GM12801 (cell line): ENCODE results near the gene VPS35.

ENCODE experiments used
- TF ChIP-seq, protein P1 (sequence below): IDR thresholded peaks from one replicate; pipeline ENCODE4 v1.5.1; 2011; ENCODE audit warnings: control low read depth; ENCODE audit not compliant: insufficient read length; ENCODE audit errors: extremely low read depth

VPS35 gene

DNA sequence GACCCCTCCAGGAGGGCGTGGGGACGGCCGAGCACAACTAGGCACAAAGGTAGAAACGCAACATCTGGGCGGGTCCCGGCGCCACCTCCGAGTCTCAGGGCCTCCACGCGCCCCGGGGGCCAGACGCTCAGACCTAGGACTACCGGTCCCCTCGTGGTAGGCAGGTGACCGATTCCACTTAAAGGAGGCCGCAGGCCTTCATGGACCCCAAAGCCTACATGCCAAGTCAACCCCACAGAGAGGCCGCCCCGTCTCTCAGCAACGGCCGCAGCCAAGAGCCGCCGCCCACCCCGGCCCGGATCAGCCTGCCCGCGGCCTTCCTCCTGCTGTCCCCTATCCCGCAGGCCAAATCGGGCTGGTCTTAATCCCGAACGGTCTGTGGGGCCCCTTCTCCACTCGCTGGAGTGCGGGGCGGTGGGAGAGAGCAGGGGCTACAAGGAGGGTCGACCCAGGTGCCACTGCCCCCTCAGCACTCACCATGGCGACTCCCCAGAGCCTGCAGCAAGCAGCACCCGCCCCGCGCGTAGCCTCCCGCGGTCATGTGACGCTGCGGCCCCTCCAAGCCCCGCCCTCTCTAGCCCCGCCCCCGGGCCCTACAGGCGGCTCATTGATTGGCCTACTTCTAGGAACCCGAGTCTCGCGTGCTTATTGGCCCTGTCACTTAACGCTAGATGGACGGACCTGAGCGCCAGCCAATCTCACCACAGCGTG is at the start of gene VPS35:
VPS35 (minus strand) TSS at position 525 of the 711 bp plus-strand sequence; CDS start at position 480, 45 bp downstream.
- TF ChIP-seq, protein P1, sequence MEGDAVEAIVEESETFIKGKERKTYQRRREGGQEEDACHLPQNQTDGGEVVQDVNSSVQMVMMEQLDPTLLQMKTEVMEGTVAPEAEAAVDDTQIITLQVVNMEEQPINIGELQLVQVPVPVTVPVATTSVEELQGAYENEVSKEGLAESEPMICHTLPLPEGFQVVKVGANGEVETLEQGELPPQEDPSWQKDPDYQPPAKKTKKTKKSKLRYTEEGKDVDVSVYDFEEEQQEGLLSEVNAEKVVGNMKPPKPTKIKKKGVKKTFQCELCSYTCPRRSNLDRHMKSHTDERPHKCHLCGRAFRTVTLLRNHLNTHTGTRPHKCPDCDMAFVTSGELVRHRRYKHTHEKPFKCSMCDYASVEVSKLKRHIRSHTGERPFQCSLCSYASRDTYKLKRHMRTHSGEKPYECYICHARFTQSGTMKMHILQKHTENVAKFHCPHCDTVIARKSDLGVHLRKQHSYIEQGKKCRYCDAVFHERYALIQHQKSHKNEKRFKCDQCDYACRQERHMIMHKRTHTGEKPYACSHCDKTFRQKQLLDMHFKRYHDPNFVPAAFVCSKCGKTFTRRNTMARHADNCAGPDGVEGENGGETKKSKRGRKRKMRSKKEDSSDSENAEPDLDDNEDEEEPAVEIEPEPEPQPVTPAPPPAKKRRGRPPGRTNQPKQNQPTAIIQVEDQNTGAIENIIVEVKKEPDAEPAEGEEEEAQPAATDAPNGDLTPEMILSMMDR: no peak

DNA sequence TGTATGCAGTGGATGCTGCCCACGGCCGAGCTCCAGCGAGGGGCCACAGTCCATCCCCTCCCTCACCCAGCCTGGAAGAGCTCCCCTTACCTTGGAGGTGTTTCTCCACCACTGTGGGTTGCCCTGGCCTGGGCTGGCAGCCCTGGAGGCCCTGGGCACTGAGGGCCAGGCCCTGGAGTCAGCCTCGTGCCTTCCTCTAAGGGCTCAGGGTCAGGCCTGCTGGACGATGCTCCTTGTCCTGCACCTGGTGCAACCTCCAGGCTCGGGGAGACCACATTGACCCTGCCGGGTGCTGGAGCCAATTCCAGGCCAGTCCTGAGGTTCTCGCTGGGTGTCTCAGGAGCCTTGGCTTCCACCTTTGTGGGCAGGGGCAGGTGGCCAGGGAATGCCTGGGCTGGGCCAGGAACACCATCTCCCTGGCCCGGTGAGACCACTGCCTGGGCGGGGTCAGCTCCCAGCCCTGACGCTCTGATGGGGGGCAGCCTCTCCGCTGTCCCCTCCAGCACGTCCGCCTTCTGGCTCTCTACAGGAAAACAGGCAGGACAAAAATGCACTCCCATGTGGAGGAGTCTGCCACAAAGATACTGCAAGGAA is 48.7 kb upstream of the VPS35 start:
- TF ChIP-seq, protein P1: no peak

DNA sequence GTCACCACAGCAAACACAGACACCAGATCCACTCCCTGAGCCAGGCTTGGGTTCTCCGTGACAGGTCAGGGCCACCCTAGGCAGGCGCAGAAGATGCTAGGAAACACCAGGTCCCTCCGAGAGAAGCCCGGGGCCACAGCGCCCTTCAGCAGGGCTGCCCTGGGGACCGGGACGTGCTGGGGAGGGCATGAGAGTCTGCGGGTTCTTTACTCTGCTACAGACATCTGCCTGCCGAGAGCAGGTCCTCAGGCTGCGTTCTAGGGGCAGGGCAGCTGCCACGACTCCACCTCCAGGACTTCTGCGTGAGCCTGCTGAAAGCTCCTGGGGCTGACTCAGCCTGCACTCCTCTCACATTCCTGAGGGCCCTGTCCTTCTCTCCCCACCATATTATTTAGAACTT is 47.7 kb upstream of the VPS35 start:
- TF ChIP-seq, protein P1: no peak

DNA sequence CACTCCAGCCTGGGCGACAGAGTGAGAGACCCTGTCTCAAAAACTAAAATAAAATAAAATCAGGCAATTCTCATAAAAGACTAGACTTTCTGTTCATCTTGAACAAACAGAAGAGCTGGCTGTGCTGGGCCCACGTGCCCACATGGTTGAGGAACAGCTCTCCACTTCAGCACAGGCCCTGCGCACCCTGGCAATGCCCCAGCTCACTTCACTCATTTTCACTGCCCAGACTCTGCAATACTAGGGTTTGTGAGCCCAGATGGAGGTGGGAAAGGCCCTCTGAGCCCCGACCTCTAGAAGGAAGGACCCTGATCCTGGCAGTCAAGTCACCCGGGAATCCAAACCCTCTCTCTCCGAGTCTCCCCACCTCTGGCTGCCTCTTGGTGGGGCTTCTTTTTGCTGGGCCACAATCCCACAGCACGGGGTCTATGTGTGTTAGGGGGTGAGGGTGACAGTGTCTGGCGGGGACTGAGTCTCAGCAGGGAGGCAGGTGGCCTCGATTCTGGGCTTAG is 44.4 kb upstream of the VPS35 start:
- TF ChIP-seq, protein P1: no peak

DNA sequence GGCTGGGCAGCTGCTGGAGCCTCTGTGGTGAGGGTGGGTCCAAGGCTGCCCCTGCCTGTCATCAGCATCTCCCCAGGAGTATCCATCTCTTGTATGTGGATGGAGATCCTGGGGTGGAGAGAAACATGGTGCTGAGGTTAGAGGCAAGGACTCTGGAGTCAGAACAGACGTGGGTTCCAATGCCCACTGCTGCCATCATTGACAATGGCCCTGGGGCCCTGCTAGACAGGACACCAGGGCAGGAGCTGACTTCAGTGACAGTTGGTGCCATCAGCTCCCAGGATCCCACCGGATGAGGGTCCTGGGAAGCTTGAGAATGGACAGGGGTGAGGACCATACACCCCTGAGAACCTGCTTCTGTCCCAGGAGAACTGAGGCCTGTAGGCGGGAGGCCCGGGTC is 43.6 kb upstream of the VPS35 start:
- TF ChIP-seq, protein P1: no peak

DNA sequence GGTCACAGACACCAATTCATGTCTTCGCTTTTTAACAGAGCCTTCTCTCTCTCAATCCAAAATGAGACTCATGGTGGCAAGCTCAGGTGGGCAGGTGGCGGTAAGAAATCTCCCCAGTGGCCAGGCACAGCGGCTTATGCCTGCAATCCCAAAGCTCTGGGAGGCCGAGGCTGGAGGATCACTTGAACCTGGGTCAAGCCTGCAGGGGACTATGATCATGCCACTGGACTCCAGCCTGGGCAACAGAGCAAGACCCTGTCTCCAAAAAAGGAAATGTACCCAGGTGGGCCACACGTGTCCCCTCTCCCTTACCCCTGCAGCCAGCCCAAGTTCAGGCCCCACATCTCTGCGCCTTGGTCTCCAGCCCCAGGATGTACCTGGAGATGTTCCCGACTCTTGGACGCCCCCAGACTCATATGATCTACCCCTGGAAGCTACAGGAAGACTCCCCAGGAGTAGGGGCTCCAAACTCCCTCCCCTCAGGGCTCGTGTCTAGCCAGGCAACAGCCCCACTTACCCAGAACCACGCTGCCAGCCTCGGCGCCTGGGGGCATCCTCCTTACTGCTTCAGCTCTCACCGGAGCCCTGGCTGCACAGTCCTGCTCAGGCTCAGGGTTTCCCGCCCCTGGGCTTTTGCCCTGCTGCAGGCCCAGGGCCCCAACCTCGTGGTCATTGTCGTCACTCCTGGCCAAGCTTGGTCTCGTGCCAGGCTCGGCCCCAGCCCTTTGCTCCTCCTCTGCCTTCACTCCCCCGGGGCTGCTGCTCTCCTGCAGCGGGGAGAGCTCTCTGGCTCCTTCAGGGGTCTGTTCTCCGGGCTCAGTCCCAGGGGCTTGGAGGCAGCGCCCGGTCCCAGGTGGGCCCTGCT is 42.9 kb upstream of the VPS35 start:
- TF ChIP-seq, protein P1: no peak
